GM19467 (cell line): ENCODE measurements around the gene NEAT1.
A peak's percentile ranks its signal among the peaks of the same experiment; 100 is the strongest.
"Not testable (repeated sequence)": the region's sequence is repeated elsewhere in the genome, so short reads cannot be mapped to it uniquely, and the experiment has no call there.

Source experiments
- ATAC-seq: cut with Tn5 transposase; IDR thresholded peaks from one replicate; pipeline ENCODE4 v1.9.1; 2021; ENCODE audit warnings: mild to moderate bottlenecking, moderate library complexity; ENCODE audit not compliant: unreplicated experiment

NEAT1 gene

GRCh38 chr11:65404638-65405339 is 17.8 kb upstream of the NEAT1 start:
- ATAC-seq = no peak

- no peak for ATAC-seq
Measured at GRCh38 chr11:65410936-65411680, 11.5 kb upstream of the NEAT1 start.

GRCh38 chr11:65411681-65412070 is 10.9 kb upstream of the NEAT1 start:
- ATAC-seq = no peak

- no peak for ATAC-seq
Measured at GRCh38 chr11:65412271-65413076, 10.1 kb upstream of the NEAT1 start.

GRCh38 chr11:65413077-65413664 is 9.4 kb upstream of the NEAT1 start:
- not testable (repeated sequence) for ATAC-seq

- no peak for ATAC-seq
Measured at GRCh38 chr11:65414776-65415498, 7.7 kb upstream of the NEAT1 start.

- no peak for ATAC-seq
Measured at GRCh38 chr11:65415499-65416340, 6.9 kb upstream of the NEAT1 start.

- peak; percentile 27 for ATAC-seq
Measured at GRCh38 chr11:65416341-65416824, 6.2 kb upstream of the NEAT1 start.

GRCh38 chr11:65416841-65417701 is 5.5 kb upstream of the NEAT1 start:
- no peak for ATAC-seq

- ATAC-seq = no peak
Measured at GRCh38 chr11:65417702-65418430, 4.7 kb upstream of the NEAT1 start.

GRCh38 chr11:65418431-65418680 is 4.2 kb upstream of the NEAT1 start:
- no peak for ATAC-seq

GRCh38 chr11:65418681-65419459 is 3.7 kb upstream of the NEAT1 start:
- ATAC-seq = peak; percentile 37

- no peak for ATAC-seq
Measured at GRCh38 chr11:65419460-65419771, 3.2 kb upstream of the NEAT1 start.

GRCh38 chr11:65419772-65420481 is 2.7 kb upstream of the NEAT1 start:
- no peak for ATAC-seq

GRCh38 chr11:65420506-65420905 is 2.1 kb upstream of the NEAT1 start:
- no peak for ATAC-seq

- ATAC-seq = no peak
Measured at GRCh38 chr11:65420979-65421793, 1.4 kb upstream of the NEAT1 start.
